ENCODE data around the gene PALD1.

- TF ChIP-seq, protein P1, sequence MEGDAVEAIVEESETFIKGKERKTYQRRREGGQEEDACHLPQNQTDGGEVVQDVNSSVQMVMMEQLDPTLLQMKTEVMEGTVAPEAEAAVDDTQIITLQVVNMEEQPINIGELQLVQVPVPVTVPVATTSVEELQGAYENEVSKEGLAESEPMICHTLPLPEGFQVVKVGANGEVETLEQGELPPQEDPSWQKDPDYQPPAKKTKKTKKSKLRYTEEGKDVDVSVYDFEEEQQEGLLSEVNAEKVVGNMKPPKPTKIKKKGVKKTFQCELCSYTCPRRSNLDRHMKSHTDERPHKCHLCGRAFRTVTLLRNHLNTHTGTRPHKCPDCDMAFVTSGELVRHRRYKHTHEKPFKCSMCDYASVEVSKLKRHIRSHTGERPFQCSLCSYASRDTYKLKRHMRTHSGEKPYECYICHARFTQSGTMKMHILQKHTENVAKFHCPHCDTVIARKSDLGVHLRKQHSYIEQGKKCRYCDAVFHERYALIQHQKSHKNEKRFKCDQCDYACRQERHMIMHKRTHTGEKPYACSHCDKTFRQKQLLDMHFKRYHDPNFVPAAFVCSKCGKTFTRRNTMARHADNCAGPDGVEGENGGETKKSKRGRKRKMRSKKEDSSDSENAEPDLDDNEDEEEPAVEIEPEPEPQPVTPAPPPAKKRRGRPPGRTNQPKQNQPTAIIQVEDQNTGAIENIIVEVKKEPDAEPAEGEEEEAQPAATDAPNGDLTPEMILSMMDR (IDR thresholded peaks at IDR 0.05) = no peak
- no peak for TF ChIP-seq EP300 (IDR thresholded peaks at IDR 0.05)
- TF ChIP-seq POLR2A (IDR thresholded peaks at IDR 0.05) = no peak
Observed at GRCh38 chr10:70529848-70530247, 51.3 kb downstream of the PALD1 start.

Data from tibial nerve (tissue), 4 donors.